AG09319 (cell line): ENCODE measurements around the gene DEFB121.
"Not testable (repeated sequence)": the region's sequence is repeated elsewhere in the genome, so short reads cannot be mapped to it uniquely, and the experiment has no call there.

Experiments used
- DNase-seq: peaks from one replicate; pipeline ENCODE4 v3.0.0-alpha.2; 2010; ENCODE audit warnings: low read depth; ENCODE audit errors: extremely low read depth
- TF ChIP-seq, protein P1 (sequence below): IDR thresholded peaks from 2 replicates; pipeline ENCODE4 v1.5.1; 2011; ENCODE audit warnings: low read depth, mild to moderate bottlenecking, inconsistent platforms, low read length, moderate library complexity

Gene DEFB121

DNA sequence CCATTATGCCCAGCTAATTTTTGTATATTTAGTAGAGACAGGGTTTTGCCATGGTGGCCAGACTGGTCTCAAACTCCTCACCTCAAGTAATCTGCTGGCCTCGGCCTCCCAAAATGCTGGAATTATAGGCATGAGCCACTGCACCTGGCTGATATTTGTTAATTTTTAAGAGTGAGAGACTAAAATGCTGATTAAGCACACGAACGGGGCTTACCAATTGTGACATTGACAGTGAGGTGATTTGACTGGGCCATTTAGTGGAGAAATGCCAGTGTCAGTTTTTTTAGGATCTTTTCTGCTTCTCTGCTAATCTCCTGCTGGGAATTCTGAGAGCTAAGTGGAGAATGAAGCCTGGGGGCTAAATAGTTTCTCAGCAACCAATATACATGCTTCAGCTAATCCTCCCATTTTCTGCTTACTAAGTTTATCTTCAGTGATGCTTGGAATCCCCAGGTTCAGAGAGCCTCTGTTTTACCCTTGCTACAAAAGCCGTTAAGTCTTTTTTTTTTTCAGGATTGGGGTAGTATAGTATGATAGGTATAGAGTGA lies 24.6 kb upstream of the DEFB121 start:
- DNase-seq, result no peak
- TF ChIP-seq, protein P1, sequence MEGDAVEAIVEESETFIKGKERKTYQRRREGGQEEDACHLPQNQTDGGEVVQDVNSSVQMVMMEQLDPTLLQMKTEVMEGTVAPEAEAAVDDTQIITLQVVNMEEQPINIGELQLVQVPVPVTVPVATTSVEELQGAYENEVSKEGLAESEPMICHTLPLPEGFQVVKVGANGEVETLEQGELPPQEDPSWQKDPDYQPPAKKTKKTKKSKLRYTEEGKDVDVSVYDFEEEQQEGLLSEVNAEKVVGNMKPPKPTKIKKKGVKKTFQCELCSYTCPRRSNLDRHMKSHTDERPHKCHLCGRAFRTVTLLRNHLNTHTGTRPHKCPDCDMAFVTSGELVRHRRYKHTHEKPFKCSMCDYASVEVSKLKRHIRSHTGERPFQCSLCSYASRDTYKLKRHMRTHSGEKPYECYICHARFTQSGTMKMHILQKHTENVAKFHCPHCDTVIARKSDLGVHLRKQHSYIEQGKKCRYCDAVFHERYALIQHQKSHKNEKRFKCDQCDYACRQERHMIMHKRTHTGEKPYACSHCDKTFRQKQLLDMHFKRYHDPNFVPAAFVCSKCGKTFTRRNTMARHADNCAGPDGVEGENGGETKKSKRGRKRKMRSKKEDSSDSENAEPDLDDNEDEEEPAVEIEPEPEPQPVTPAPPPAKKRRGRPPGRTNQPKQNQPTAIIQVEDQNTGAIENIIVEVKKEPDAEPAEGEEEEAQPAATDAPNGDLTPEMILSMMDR, result no peak

DNA sequence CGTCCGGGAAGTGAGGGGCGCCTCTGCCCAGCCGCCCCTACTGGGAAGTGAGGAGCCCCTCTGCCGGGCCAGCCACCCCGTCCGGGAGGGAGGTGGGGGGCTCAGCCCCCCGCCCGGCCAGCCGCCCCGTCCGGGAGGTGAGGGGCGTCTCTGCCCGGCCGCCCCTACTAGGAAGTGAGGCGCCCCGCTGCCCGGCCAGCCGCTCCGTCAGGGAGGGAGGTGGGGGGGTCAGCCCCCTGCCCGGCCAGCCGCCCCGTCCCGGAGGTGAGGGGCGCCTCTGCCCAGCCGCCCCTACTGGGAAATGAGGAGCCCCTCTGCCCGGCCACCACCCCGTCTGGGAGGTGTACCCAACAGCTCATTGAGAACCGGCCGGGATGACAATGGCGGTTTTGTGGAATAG lies 21.6 kb upstream of the DEFB121 start:
- DNase-seq, result not testable (repeated sequence)

DNA sequence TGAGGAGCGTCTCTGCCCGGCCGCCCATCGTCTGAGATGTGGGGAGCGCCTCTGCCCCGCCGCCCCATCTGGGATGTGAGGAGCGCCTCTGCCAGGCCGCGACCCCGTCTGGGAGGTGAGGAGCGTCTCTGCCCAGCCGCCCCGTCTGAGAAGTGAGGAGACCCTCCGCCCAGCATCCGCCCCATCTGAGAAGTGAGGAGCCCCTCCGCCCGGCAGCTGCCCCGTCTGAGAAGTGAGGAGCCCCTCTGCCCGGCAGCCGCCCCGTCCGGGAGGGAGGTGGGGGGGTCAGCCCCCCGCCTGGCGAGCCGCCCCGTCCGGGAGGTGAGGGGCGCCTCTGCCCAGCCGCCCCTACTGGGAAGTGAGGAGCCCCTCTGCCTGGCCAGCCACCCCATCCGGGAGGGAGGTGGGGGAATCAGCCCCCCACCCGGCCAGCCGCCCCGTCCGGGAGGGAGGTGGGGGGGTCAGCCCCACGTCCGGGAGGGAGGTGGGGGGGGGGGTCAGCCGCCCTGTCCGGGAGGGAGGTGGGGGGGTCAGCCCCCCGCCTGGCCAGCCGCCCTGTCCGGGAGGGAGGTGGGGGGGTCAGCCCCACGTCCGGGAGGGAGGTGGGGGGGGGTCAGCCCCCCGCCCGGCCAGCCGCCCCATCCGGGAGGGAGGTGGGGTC lies 21.0 kb upstream of the DEFB121 start:
- DNase-seq, result not testable (repeated sequence)

DNA sequence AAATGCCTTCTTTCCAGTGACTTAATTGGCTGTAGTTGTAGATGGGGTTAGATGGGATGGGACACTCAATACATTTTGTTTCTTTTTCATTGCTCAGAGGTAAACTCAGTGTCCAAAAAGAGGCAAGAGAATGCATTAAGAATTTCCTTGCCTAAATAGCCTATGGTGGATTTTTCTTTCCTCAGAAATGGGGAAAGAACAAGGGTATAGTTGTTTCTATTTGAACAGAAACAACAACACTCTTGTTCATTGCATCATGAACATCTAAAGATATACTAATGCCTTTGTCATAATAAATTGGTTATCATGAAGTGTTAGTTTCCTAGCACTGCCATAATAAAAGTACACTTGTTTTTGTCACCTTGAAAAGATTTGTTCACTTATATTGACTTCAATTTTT lies 19.8 kb upstream of the DEFB121 start:
- TF ChIP-seq, protein P1, result no peak
- DNase-seq, result no peak

DNA sequence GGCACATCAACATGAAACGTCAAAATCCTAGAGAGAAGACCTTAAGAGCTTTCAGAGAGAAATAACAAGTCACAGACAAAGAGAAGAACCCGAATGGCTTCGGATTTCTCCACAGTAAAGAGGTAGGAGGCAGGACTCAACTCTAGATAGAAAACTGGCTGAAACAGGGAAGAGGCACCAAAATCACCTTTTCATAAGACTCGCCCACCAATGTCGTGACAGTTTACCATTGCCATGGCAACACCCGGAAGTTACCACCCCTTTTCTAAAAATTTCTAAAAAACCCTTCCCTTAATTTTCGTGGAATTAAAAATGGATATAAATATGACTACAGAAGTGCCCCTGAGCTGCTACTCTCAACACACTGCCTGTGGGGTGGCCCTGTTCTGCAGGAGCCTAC lies 12.3 kb upstream of the DEFB121 start:
- TF ChIP-seq, protein P1, result no peak
- DNase-seq, result no peak

DNA sequence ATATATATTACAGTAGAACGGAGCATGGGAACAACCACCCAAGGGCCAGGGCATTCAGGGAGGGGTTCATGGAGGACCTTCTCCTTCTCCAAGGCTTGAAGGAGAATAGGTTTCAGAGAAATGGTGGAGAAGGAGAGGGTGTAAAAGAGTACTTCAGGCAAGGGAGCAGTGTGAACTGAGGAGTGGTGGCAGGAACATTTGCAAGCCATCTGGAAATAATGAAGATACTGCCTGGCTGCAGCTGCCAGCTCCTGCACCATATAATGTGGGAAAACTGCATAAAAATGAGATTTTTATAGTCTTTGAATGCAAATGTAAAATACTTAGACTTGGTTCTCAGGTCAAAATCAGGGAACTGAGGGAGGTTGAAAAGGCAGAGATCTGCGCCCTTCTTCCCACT lies 9.6 kb upstream of the DEFB121 start:
- DNase-seq, result no peak
- TF ChIP-seq, protein P1, result no peak

DNA sequence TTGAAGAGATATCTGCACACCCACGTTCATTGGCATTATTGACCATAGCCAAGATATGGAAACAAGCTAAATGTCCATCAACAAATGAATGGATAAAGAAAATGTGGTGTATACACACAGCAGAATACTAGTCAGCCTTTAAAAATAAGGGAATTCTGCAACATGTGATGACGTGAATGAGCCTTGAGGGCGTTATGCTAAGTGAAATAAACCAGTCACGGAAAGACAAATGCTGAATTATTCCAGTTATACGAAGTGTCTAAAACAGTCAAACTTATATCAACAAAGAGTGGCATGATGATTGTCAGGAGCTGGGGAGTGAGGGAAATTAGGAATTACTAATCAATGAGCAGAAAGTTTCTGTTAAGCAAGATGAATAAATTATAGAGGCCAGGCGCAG lies 8.4 kb upstream of the DEFB121 start:
- TF ChIP-seq, protein P1, result no peak
- no peak for DNase-seq

DNA sequence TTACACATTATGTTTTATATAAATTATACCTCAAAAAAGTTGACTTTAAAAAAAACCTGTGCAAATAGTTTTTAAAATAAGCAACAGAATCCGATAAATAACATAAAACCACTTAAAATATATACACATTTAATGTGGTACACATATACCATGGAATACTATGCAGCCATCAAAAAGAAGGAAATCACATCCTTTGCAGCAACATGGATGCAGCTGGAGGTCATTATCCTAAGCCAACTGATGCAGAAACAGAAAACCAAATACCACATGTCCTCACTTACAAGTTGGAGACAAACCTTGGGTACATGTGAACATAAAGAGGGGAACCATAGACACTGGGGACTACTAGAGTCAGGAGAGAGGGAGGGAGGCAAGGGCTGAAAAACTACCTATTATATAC lies 4.0 kb upstream of the DEFB121 start:
- TF ChIP-seq, protein P1, result no peak

More for the DNA sequence above, 4.0 kb upstream of the DEFB121 start:
- DNase-seq, result no peak
